ENCODE data around the gene KRT80. TPM values are rescaled to one million over a fixed set of nuclear protein-coding genes. Genes with fewer than 3 reads are reported as not detected.
A peak's percentile ranks its signal among the peaks of the same experiment; 100 is the strongest.

KRT80 gene
- total RNA-seq, 1 experiment from 2014 or later = 4.7 TPM

DNA sequence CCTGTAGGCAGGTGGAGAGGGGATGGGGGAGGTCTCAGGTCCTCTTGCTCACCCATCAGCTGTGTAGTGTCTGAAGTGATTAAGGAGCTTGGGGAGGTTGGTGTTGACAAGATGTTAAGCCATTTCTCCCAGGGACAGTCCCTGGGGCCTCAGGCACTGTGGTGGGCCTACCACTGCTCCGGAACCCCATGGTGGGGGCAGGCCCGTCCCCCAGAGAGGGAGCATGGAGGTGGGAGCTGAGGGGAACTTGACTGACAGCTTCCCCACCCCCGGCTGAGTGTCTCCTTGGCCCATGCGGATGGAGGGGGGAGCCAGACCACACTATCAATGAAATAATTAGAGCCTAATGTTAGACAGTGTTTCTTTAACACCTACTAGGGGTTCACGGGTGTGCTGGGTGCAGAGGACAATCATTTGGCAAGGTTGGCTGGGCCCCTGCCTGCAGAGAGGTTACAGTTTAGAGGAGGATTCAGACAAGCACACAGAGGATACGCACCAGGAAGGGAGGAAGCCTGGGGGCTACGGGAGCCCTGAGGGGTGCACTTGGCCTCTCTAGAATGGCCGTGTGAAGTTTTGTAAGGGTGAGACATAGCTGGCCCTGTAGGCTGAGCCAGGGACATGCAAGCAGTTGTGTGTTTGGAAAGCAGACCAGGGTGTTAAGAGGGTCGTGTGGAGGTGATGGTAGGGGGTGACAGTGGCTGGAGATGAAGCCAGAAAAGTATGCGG, 19.3 kb upstream of the KRT80 start:
- DNase-seq (ENCODE audit: low spot score) = no peak

DNA sequence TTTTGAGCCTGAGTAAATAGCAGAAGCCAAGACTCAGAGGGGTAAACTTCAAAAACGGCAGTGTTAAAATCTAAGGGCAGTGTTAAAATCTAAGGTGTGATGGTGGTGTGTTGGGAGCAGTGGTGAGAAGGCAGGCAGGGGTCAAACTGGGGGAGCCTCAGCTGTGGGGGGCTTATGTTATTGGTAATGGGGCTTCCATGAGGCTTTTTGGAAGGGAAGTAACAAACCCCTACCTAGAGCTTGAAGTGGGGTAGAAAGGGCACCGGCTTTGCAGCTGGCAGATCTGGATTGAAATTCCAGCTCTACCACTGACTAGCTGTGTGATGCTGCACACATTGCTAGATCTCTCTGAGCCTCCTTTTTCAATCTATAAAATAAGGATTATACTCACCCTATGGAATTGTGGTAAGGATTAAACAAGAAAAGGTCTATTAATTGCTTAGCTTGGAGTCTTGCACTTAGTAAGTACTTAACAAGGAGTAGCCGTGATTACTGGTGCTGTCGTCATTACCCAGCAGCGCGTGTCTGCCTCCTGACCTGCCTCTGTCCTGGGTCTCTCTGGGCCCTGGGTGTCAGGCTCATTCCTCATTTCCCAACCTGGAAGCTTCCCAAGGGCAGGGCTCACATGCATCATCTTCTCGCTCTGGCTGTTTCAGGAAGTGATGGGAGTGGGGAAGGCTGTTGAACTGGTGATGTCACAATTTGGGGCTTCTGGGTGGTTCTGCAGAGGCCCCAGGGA, 18.5 kb upstream of the KRT80 start:
- no peak for DNase-seq (ENCODE audit: low spot score)

DNA sequence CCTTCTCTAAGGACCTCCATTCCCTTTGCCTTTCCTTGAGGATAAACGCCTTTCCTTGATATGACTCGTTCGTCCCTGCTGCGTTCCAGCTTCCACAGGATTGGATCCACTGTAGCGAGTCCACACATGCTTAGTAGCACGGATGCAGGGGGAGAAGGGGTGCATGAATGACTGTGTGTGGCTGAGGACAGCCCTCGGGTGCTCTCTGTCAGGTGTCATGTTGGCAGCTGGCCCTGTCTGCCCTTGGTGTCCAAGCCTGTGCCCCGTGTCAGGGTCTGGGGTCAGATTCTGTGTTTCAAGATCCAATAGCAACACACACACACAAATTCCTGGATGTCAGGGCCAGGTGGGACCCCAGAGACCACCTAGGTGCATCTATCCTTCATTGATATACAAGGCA, 17.5 kb upstream of the KRT80 start:
- DNase-seq (ENCODE audit: low spot score) = no peak

DNA sequence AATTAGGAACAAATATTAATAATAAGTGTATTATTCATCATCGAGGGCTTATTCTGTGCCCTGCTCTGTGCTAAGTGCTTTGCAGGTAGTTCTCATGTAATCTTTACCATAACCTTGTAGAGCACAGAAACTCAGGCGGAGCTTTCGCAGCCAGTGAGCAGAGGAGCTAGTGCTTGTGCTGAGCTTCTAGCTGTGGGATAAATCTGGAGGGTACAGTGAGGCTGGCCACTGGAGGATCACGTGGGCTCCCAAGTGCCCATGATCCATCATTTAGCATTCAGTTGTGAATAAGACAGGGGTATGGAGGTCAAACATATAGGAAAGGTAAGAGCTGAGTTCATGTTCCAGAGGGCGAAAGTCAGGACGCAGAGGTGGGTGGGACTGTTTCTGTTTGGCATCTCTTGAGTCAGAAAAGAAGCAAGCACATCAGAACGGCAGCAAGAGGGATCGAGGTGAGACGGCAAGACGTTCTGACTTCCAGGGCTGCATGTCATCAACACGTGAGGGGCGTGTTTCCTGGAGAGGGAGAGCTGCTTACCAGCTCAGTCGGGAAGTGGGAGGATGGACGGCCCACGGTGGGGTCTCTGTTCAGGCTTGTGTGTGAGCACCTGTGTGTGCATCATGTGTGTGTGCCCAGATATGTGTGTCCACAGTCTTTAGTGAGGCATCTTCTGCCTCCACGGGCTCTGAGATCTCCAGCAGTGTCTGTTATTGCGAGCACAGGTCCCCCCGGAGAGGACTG, 16.8 kb upstream of the KRT80 start:
- no peak for DNase-seq (ENCODE audit: low spot score)

- DNase-seq (ENCODE audit: low spot score) = peak; percentile 51
These were observed 16.1 kb upstream of the KRT80 start for GRCh38 chr12:52207895-52208294.

DNA sequence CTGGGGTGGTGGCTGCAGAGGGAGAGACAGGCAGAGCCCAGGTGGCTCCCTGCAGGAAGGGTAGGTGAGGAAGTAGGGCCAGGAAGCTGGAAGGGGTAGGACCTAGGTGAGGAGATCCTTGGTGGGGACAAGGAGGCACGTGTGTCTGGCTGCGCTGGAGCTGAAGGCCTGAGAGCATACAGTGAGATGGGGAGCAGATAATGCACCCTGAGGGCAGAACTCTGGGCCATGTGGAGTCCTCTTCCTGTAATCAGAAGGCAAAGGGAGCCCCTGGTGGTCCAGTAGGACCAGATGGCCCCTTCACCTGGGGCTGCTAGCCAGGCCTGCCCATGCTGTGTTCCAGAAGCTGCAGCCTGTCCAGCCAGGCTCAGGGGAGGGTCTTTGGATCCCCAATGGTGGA, 15.3 kb upstream of the KRT80 start:
- no peak for DNase-seq (ENCODE audit: low spot score)

DNA sequence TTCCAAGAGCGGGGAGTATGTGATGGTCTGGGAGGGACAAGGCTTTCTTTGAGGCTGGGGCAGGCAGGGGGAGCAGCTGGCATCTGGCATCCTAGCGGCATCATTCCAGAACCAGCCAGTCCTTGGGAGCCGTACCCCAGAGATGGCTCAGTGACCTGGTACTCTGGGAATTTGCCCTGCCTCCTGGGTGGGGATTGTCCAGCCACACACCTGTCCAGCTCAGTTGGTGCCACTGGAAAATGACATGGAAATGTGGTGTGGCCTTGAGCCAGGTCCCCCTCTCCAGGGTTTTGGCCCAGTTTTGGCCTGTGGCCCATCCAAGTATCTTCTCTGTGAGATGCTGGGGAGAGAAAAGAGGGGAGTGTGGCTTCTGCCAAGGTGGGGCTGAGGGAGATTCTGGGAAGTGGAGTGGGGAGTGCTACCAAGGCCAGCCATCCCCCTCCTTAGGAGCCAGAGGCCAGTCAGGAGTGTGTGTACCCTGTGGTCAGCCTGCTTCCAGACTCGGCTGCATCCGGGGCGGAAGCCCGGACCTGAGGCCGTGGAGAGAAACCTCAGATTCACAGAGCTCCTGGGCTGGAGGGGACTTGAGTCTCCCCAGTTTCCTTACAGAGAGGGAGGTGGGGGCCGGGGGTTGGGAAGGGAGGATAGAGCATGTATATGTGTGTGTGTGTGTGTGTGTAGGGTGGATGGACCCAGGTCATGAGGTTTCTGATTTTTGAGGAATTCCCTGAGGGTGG, 14.7 kb upstream of the KRT80 start:
- no peak for DNase-seq (ENCODE audit: low spot score)

DNA sequence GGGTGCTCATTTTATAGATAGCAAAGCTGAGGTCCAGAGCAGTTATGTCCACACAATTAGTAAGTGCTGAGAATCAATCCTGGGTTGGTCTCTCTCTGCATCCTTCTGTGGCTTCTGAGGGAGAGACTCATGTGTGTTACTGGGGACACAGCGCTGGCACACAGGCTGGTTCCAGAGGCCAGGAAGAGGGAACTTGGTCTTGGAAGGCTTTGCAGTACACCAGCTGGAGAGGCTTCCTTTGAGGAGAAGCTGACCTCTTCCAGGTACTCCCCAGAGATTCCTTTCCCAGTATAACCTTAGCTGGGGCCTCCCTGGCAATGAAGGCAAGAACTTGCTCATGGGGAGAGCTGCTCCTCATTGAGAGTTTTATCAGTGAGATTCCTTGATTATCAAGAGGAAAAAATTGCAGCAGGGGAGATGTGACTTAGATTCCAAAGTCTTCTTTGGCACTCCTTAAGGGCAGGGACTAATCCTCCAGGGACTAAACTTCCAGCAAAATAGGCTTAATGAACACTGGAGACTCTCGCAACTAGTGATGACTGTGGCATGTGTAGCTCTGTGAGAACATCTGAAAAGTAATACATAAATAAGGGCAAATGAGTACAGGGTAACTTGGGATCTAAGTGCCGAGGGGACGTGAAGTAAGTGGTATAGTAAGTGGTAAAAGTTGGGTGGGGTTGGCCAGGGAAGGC, 13.9 kb upstream of the KRT80 start:
- no peak for DNase-seq (ENCODE audit: low spot score)

DNA sequence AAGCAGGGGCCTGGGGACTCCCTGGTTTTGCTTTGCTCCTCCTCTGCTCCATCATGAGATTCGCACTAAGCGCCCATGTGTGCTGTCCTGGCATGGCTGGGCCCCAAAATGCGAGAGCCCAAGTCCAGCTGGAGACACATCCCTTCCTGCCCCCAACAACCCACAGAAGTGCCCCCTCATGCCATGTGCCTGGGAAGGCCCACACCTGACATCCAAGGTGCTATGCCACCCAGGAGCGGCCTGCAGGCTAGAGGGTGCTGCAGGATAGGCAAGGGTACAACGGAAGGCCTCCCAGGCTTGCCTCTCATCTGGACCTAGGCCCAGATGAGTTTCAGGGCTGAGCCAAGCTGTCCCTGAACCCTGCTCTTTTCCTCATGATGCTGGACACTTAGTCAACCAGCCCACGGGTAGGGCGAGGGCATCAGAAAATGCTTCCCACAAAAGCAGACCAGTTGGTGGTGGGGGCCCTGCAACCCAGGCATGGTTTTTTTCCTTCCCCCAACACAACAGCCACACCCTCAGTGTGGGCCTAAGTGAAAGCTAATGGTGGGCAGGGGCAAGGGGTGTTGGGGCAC, 13.2 kb upstream of the KRT80 start:
- no peak for DNase-seq (ENCODE audit: low spot score)

GRCh38 chr12:52204095-52204930, 12.5 kb upstream of the KRT80 start:
- DNase-seq (ENCODE audit: low spot score) = no peak

DNA sequence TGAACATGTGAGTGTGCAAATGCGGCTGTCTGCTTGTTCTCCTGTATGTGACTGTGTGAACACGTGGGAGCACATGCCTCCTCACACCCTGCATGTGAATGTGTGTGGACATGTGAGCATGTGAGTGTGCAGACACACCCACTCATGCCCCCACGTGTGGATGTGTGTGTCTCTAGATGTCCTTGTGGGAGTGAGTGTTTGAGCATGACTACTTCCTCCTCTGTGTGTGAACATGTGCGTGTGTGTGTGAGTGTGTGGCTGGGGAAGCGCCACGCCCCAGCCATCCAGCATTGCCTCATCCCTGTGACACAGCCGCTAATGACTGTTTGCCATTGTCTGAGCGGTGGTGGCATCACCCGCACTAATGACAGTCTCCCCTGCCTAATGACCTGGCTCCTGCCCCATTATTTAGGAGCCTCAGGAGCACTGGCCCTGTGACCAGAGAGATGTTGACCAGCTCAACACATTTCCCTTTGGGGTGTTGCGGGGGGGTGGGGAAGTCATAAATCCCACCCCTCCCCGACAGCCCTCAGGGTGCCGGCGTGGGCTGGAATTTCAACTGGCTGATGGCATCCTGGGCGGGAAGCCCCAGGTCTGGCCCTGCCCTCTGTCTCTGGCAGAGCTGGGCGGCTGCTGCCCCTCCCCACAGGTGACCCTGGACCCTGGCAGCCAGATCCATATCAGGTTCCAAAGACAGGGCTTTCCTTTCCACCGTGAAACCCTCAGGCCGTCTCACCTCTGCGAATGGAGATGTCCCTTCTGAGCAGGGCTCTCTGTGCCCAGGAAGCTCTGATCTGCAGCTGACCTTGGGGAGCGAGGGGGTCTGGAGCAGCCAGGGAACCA, 11.5 kb upstream of the KRT80 start:
- DNase-seq (ENCODE audit: low spot score) = peak; percentile 90

DNA sequence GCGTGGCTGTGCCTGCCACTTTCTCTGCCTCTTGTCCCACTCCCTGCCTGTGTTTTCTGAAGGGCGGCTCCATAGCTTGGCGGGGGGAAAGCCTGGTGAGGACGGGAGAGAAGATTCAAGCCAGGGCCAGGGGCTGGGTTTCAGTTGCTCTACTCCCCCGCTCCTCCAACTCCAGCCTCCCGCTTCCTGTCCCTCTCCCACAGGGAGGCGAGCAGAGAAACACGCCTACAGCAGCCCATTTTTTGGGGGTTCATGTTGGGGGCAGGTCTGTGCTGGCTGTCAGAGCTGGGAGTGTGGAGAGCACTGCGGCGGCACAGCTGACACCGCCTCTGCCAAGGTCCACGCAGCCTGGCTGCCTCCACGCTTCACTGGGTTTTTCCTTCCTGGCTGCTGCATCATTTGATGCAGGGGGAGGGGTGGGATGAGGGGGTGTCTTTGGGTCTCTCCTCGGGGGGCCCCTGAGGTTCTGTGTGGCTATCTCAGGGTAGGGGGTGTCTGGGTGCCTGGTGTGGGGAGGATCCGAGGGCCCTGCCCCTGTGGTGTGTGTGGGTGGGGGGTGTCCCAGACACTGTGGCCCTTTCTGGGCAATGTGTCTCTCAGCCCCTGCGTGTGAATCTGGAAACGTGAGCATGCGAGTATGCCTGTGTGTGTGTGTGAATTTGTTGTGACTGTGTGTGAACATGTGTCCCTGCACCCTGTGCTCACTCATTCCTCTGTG, 10.7 kb upstream of the KRT80 start:
- no peak for DNase-seq (ENCODE audit: low spot score)

GRCh38 chr12:52201451-52201839, 9.6 kb upstream of the KRT80 start:
- no peak for DNase-seq (ENCODE audit: low spot score)

- no peak for DNase-seq (ENCODE audit: low spot score)
These were observed 9.1 kb upstream of the KRT80 start for GRCh38 chr12:52200781-52201450.

- DNase-seq (ENCODE audit: low spot score) = no peak
These were observed 8.4 kb upstream of the KRT80 start for GRCh38 chr12:52200086-52200780.

DNA sequence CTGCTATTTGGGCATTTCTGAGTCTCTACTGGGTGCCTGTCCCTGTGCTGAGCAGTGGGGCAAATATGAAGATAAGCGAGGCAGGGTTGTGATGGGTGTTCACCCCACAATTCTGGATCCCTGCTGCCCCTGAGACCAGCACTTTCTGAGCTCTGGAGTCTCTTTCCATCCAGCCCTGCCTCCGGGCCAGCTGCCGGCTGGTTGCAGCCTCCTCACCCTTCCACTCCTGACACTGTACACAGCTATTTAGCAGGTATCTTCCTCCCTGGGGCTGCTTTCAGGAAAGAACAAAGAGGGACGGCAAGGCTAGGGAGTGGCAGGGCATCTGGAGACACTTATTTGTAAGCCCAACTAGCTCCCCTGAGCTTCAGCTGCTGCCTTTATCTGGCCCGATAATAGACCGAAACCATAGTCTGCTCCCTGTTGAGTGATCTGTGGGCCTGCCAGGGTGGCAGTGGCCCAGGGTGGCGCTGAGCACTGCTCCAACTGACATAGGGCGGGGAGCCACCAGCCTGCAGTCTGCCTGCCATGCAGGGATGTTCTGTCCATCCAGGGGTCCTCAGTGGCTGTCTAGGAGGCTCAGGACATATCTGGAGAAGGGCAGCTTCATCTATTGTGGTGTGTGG, 7.6 kb upstream of the KRT80 start:
- no peak for DNase-seq (ENCODE audit: low spot score)
